Measurements from ENCODE around the gene LRCH1.

LRCH1 gene

DNA sequence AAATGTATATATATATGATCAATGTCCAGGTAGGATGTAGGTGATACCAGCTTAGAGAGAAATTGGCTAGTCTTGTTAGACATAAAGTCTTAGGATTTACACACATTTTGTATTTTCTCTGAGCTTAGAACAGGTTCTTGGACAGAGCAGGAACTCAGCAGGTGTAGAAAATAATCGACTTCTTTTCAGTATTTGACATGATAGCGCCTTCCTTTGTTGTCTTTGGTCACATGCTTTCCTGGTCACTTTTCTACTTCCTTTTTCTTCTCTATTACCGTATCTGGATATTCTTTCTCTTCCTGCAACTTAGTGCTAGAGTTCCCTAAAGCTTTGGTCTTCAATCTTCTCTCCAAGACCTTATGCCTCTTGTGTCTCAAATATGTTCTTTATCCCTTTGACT, 107.4 kb downstream of the LRCH1 start:
- TF ChIP-seq, protein P1, sequence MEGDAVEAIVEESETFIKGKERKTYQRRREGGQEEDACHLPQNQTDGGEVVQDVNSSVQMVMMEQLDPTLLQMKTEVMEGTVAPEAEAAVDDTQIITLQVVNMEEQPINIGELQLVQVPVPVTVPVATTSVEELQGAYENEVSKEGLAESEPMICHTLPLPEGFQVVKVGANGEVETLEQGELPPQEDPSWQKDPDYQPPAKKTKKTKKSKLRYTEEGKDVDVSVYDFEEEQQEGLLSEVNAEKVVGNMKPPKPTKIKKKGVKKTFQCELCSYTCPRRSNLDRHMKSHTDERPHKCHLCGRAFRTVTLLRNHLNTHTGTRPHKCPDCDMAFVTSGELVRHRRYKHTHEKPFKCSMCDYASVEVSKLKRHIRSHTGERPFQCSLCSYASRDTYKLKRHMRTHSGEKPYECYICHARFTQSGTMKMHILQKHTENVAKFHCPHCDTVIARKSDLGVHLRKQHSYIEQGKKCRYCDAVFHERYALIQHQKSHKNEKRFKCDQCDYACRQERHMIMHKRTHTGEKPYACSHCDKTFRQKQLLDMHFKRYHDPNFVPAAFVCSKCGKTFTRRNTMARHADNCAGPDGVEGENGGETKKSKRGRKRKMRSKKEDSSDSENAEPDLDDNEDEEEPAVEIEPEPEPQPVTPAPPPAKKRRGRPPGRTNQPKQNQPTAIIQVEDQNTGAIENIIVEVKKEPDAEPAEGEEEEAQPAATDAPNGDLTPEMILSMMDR (IDR thresholded peaks at IDR 0.05), result no peak

DNA sequence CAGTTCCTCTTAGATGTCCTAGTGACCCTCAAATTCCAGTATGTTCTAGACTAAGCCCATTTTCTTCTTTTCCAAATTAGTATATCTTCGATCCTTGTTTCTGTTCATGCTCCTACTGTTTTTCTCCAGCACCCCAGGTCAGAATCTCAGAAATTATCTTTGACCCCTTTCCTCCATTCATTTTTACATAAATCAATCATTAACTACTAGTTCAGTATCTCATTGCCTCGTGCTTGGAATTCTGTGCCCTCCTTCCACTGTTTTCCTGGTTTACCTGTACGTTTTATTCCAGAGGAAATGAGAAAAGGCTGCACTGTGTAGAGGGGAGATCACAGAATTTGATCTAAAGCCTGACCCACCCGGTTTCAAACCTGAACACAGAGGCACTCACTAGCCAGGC, 107.9 kb downstream of the LRCH1 start:
- TF ChIP-seq, protein P1 (IDR thresholded peaks at IDR 0.05), result no peak

- TF ChIP-seq, protein P1 (IDR thresholded peaks at IDR 0.05), result no peak
Observed at GRCh38 chr13:46662690-46663089, 109.7 kb downstream of the LRCH1 start.

GRCh38 chr13:46663206-46664037, 110.5 kb downstream of the LRCH1 start:
- TF ChIP-seq, protein P1 (IDR thresholded peaks at IDR 0.05), result no peak

GRCh38 chr13:46664195-46664594, 111.2 kb downstream of the LRCH1 start:
- TF ChIP-seq, protein P1 (IDR thresholded peaks at IDR 0.05), result no peak

GRCh38 chr13:46665248-46665632, 112.3 kb downstream of the LRCH1 start:
- TF ChIP-seq, protein P1 (IDR thresholded peaks at IDR 0.05), result no peak

- TF ChIP-seq, protein P1 (IDR thresholded peaks at IDR 0.05), result no peak
Observed at GRCh38 chr13:46665633-46666482, 112.9 kb downstream of the LRCH1 start.

Data from LNCAP (cell line).